Right ventricle myocardium inferior (tissue), 1 donor: Measurements from ENCODE around the gene KRT17. TPM values are rescaled to one million over a fixed set of nuclear protein-coding genes. Genes with fewer than 3 reads are reported as not detected.
"Not testable (repeated sequence)": the region's sequence is repeated elsewhere in the genome, so short reads cannot be mapped to it uniquely, and the experiment has no call there.

Source experiments
- ATAC-seq: fragments of 200-7000 bp; cut with Tn5 transposase; one replicate; pipeline ENCODE4 v1.9.1; 2020; ENCODE audit warnings: mild to moderate bottlenecking, moderate library complexity
- DNase-seq: peaks from one replicate; pipeline ENCODE4 v3.0.0; 2021; ENCODE audit errors: missing footprints
- intact Hi-C: fragments of 100-400 bp; cut with DNase I; formaldehyde crosslinking; loops from one replicate; pipeline ENCODE4 v1.11.0; 2022
- total RNA-seq: library from RNA; stranded (reverse); fragmentation: NEBNext Ultra II Directional; extraction: Animal tissue kit (Norgen Biotek cat#: 25700); gene quantifications from one replicate; pipeline ENCODE4 v1.2.1, GENCODE V29; 2021
- donor health status: DM: no; HTN: yes; CAD: no; lungs with severe emphysema.

The KRT17 gene
- total RNA-seq, 1 donor from 2014 or later, result not detected

DNA sequence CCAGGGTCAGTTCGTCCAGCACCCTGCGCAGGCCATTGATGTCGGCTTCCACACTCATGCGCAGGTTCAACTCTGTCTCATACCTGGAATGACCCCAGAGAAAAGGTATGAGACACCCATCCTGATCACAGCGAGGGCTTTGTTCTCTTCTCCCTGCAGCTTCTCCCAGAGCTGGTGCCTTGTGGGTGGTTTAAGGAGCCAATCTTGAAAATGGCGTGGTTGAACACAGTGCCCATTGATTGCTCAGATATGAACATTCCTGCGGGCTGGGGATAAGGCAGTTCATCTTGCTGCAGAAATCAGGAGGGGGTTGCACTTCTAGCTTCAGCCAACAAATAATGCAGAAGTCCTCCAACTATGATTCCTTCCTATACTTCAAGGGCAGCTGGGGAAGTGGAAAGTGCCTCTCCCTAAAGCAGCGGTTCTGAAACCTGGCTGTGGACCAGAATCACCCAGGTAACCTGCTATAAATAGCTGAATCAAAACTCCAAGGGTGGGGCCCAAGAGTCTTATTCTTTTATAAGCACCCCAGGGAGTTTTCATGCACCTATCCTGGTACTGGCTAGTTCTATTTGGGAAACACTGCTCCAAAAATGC is 39.9 kb downstream of the KRT17 start:
- ATAC-seq, DNase-seq, intact Hi-C loops: not testable (repeated sequence)

DNA sequence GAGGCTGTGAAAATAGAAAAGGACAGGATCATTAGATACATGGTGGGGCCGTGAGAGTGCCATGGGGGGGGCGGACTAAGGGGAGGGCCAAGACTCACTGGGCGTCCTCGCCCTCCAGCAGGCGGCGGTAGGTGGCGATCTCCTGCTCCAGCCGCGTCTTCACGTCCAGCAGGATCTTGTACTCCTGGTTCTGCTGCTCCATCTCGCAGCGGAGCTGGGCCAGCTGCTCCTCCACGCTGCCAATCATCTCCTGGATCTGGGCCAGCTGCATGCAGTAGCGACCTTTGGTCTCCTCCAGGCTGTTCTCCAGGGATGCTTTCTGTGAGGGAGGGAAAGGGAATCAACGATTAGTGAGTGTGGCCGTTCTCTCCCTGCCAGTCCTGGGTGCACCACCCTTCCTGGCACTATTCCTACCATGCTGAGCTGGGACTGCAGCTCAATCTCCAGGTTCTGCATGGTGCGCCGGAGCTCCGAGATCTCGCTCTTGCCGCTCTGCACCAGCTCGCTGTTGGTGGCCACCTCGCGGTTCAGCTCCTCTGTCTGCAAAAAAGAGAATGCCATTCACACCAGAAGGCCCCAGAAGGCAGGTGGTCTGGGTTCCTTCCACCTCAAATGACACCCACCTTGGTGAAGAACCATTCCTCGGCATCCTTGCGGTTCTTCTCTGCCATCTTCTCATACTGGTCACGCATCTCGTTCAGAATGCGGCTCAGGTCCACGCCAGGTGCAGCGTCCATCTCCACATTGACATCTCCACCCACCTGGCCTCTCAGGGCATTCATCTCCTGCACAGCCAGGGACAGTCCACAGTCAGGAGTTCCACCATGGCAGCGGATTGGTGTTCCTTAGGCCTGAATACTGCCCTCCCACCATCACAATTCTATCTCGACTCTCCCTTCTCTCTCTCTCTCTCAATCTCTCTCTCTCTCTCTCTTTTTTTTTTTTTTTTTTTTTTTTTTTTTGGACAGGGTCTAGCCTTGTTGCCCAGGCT is 40.9 kb downstream of the KRT17 start:
- intact Hi-C loops, result no loop called here
- no peak for ATAC-seq

DNA sequence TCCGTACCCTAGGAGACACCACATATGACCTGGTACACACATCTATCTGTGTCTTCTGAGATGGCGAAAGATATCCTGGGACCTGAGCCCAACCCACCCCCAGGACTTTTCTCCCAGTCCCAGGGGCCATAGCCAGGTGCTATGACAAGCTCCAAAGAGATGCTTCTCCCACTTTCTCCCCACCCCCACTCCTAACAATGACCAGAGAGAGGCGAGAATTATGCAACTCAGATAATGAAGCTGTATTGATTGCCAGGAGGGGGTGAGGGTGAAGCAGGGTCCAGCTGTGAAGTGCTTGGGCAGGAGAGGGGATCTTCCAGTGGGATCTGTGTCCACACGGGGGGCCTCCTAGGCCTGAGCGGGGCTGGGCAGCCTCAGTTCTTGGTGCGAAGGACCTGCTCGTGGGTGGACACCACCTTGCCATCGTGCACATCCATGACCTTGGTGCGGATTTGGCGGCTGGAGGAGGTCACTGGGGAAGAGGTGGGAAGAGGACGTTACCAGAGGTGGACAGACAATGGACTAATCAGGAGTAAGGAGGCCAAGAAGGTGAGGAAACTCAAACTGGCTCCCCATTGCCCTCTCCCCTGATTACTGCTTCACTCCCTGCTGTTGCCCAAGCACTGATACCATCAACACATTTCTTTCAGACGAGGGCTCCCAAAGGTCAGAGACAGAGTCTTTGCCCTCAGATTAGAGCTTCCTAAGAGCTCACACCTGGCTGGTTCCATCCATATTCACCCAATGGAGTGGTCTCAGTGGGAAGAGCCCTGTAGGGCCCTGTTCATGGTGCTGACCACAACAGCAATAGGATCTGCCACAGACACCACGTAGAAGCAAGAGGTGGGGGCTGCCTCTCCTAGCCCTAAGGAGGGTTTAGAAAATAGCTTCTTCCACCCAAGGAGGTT is 42.1 kb downstream of the KRT17 start:
- DNase-seq, ATAC-seq, intact Hi-C loops: not testable (repeated sequence)

More for the DNA sequence above, 40.9 kb downstream of the KRT17 start:
- no peak for DNase-seq

DNA sequence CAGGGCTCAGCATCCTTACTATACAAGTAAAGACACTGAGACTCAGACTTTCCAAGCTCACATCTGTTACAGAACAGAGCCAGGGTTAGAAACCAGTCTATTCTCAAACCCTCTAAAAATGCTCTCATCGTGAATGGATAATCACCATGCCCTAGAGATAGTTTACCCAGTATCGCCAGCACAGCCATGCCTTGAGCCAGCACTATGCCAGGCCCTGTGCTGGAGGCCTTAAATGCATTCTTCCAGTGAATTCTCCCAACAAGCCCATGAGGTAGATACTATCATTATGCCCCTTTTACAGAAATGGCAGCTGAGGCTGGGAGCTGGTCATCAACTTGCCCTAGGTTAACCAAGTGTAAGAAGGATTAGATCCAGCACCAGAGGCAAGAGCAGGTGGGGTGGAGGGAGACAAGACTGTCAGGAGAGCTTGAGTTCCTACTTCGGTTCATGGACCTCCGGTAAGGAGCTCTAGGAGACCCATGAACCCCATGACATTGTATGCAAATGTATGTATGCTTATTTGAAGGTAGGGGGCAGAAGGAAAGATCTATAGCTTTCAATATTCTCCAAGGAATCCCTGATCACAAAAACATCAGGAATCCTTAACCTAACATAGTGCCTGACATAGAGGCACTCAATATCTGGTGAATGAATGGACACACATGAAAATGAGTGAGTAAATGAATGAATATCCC is 42.9 kb downstream of the KRT17 start:
- no peak for DNase-seq
- intact Hi-C loops, result no loop called here
- no peak for ATAC-seq

DNA sequence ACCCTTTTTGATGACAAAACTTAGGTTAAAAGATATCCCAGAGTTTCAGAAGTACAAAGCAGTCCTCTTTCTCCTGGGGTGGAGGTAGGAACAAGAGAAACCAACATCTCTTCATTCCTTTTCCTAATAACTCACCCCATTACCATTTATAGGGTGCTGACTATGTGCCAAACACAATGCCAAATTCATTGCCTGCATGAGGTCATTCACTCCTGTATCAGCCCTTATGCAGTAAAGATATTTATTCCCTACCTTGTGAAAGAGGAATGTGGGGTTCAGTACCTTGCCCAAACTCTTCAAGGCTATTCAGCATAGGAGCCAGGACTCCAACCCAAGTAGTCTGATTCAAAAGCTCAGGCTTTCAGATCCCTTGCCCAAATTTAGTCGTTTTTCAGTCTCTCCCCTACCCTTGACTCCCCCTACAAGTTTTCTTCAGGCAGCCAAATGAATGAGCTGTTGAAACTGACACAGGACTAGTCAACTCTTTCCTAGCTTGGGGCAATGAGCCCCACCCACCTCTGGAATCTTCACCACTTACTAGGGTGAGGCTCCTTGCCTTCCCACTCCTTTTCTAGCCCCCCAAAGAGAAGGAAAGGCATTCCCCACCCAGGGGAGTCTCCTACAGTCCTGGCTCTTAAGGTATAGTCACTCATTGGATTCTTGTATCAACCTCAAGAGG is 43.5 kb downstream of the KRT17 start:
- ATAC-seq (no peak), DNase-seq (no peak)
- intact Hi-C loops, result no loop called here

DNA sequence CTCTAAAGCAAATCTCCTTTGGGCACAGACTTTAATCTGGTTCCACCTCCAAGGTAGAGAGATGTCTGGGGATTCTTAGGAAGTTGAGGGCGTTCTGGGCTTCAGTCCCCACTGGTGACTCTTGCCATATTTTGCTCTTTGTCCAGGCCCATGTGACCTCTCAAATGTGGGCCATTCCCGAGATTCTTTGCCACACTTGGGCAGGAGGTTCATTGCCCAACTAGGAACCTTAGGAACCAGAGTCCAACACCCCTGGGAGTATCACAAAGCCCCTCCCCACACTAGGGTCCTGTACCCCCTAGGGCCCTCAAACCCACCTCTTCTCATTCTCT is 44.2 kb downstream of the KRT17 start:
- DNase-seq (no peak), ATAC-seq (no peak)
- intact Hi-C loops, result no loop called here

DNA sequence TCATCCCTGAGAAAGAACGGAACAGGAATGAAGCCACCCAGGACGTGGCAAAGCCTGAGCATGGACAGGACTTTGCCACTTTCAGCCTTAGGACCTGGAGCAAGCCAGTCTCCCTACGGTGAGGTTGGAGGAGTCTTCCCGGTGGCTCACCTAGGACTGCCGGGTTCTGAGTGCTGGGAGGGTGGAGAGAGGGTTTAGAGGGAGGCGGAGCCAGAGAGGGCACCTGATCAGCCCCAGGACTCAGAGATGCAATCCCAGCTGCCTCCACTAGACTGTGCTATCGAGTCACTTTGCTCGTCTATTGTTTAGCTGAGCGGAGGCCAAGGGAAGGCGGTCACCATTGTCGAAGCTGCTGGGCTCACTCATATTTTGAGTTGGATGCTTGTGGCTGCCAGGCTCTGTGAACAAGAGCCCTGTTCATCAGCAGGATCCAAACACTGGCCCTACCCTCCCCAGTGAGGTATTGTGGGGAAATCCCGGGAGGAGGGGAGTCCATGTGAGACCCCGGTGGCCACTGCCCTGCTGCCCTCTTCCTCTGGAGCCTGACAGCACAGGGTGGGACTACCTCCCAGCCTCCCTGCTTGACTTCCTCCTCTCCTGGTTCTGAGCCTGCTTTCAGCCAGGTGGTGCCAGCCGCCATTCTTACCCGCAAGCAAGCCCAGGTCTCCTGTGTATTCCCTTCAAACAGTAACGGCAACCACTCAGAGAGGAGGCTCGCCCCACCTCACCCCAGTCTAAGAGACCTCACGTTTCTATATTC is 44.7 kb downstream of the KRT17 start:
- DNase-seq (peak; percentile 72), ATAC-seq (peak; percentile 78)
- intact Hi-C loops, result loop anchor here (2.0 kb wide), 1 partner anchor 69 kb away; no protein-coding TSS in a partner anchor

DNA sequence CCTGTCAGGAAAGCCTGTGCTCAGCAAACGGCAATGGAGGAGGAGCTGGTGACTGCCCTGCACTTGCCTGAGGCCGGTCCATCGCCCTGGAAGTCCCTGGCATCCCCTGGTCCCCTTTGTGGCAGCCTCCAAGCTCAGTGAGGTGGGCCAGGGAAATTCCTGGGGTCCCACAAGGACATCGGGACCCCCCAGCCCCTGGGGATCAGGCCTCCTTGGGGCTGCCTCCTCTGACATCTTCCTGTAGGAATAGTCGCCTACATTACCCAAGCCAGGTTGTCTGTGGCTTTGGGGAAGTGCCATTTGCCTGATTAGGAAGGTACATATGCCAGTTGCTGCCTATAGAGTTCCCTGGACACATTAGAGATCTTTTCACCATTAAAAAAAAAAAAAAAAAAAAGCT is 45.4 kb downstream of the KRT17 start:
- ATAC-seq, result no peak
- DNase-seq, result no peak
- intact Hi-C loops, result loop anchor here (2.0 kb wide), 1 partner anchor 70 kb away; no protein-coding TSS in a partner anchor

DNA sequence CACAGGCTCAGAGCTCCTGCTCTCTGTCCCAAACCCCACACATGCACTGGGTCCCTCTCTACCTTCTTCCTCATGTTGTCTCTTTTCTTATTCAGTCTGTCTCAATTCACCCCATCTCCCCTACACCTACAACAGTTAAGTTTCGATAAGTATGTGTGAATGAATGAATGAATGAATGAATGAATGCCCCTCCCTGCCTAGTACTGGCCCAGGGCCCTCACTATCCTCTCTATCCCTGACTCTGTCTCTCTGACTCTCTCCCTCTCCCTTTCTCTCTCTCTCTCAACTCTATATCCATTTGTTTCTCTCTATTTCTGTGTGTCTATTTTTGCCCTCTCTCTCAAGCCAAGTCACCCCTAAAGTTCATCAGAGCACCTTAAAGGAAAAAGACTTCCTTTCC is 45.8 kb downstream of the KRT17 start:
- ATAC-seq, result no peak
- intact Hi-C loops, result loop anchor here (2.0 kb wide), 1 partner anchor 70 kb away; no protein-coding TSS in a partner anchor
- DNase-seq, result no peak

DNA sequence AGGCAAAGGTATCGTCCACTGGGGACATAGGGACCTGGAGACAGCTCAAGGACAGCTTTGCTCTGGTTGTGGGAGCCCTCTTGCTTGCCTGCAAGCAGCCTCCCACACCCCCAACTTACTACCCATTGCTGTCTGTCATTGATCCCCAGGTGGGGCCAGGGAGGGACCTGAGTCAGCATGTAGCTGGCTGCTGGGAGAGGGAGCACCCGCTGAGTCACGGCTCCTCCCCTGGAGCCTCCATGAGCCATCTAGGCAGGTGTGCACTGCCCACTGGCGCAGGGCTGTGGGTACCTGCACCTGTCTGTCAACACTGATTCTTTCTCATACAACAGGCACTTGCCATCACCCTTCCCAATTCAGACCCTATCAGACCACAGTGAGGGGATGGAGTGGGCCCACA is 47.6 kb downstream of the KRT17 start:
- DNase-seq, intact Hi-C loops, ATAC-seq: not testable (repeated sequence)

DNA sequence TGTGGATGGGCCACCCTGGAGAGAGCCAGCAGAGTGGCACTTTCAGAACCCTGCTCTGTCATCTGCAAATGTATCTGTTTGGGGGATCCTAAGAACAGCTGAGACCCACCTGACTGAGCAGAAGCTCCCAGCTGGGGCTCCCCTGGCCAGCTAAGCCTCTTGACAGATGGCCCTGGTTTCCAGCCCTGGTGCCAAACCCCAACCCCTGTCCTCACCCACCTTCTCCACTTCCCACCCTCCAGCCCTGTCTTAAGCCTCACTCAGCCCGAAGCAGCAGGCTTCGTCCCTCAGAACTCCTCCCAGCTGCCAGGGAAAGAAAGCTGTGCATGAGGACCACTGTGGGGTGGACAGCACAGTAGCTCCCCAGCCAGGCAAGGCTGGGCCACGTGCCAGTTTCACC is 49.0 kb downstream of the KRT17 start:
- ATAC-seq (no peak), DNase-seq (no peak)
- intact Hi-C loops, result no loop called here

DNA sequence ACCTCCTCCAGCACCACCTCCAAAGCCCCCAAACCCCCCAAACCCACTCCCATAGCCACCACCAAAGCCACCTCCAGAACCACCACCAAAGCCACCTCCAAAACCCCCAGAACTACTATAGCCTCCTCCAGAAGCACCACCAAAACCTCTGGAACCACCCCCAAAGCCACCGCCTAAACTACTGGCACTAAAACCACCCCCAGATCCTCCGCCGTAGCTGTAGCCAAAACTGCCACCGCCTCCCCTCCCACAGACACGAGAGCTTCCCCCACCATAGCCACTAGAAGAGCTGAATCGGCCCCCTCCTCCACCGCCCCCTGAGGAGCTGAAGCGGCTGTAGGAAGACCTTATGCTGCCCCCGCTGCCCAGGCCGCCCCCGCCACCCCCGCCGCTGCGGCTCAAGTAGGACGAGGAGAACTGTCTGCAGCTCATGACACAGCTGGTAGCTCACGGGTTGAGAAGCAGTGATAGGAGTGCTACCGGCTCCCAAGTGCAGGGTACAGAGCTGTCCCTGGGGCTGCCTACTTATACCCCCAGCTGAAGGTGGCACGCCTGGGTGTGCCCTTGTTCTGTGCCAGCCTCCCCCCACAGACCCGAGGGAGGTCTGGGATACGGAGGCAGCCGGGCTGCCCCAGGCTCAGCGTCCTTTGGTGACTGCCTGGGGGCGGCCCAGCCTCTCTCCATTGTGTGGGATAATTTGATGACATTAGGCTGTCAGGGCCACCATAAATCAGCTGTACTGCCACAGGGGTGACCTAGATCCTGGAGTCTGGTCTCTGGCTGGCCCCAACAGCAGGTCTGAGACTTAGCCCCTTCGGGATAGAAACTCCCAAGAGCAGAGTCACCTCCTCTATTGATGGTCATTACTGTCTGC is 52.6 kb downstream of the KRT17 start, which contains the start of gene KRT9:
Gene KRT9 (minus strand): TSS at position 499 of the 874 bp plus-strand sequence. CDS start 67 bp downstream, at position 432.
- intact Hi-C loops, result no loop called here
- ATAC-seq (no peak), DNase-seq (no peak)
